Hindlimb muscle (tissue), 1 donor: ENCODE data around the gene CLK3. TPM values are rescaled to one million over a fixed set of nuclear protein-coding genes. Genes with fewer than 3 reads are reported as not detected.

Experiments
- DNase-seq: peaks from one replicate; pipeline ENCODE4 v3.0.0-alpha.2; 2013
- polyA plus RNA-seq: library from polyadenylated mRNA; unstranded; fragments of 120-200 nt; gene quantifications from one replicate; pipeline ENCODE4 v1.2.1, GENCODE V29; 2013; ENCODE audit not compliant: insufficient read length

The CLK3 gene
- polyA plus RNA-seq, 1 donor, result 52.2 TPM

- no peak for DNase-seq
Observed at GRCh38 chr15:74603789-74604705, 11.6 kb upstream of the CLK3 start.

GRCh38 chr15:74604983-74605794 is 10.4 kb upstream of the CLK3 start:
- DNase-seq, result no peak

- no peak for DNase-seq
Observed at GRCh38 chr15:74605795-74606150, 9.9 kb upstream of the CLK3 start.

GRCh38 chr15:74608786-74609185 is 6.8 kb upstream of the CLK3 start:
- DNase-seq, result no peak

GRCh38 chr15:74609938-74610301 is 5.7 kb upstream of the CLK3 start:
- DNase-seq, result no peak

GRCh38 chr15:74610302-74610951 is 5.2 kb upstream of the CLK3 start:
- peak; percentile 42 for DNase-seq

- no peak for DNase-seq
Observed at GRCh38 chr15:74611341-74611740, 4.3 kb upstream of the CLK3 start.

- DNase-seq, result no peak
Observed at GRCh38 chr15:74611834-74612233, 3.8 kb upstream of the CLK3 start.

- no peak for DNase-seq
Observed at GRCh38 chr15:74612677-74613076, 3.0 kb upstream of the CLK3 start.

- DNase-seq, result no peak
Observed at GRCh38 chr15:74613089-74613952, 2.3 kb upstream of the CLK3 start.

GRCh38 chr15:74613953-74614743 is 1.5 kb upstream of the CLK3 start:
- no peak for DNase-seq

GRCh38 chr15:74614744-74615507 is 710 bp upstream of the CLK3 start:
- peak; percentile 92 for DNase-seq

GRCh38 chr15:74616366-74616939 is 817 bp downstream of the CLK3 start:
- peak; percentile 46 for DNase-seq

- no peak for DNase-seq
Observed at GRCh38 chr15:74616996-74617395, 1.4 kb downstream of the CLK3 start.

GRCh38 chr15:74618841-74619596 is 3.4 kb downstream of the CLK3 start:
- DNase-seq, result no peak

GRCh38 chr15:74619916-74620635 is 4.4 kb downstream of the CLK3 start:
- DNase-seq, result no peak

- no peak for DNase-seq
Observed at GRCh38 chr15:74620636-74621545, 5.3 kb downstream of the CLK3 start.

- DNase-seq, result no peak
Observed at GRCh38 chr15:74621546-74621920, 5.9 kb downstream of the CLK3 start.
